ENCODE results near the gene MOCS1. TPM values are rescaled to one million over a fixed set of nuclear protein-coding genes. Genes with fewer than 3 reads are reported as not detected.

MOCS1 gene
- total RNA-seq, 1 donor from 2014 or later = 3.8 TPM

DNA sequence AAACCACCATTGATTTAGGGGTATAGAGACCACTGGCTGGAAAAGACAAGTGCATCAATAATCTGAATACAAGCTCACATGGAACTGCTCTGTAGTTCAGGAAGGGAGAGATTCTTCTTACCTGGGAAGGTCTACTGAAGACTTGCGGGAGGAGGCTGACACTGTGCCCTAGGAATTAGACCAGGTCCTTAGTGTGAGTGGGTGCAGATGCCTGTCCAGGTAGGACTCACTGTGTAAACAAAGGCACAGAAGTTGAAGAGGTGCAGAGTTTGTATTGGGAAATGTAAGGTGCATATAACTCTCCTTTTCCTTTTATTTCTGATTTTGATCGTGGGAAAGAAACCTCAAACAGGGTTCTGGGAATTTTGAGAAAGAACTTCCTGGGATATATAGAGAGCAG, 75.2 kb downstream of the MOCS1 start:
- TF ChIP-seq, protein P1, sequence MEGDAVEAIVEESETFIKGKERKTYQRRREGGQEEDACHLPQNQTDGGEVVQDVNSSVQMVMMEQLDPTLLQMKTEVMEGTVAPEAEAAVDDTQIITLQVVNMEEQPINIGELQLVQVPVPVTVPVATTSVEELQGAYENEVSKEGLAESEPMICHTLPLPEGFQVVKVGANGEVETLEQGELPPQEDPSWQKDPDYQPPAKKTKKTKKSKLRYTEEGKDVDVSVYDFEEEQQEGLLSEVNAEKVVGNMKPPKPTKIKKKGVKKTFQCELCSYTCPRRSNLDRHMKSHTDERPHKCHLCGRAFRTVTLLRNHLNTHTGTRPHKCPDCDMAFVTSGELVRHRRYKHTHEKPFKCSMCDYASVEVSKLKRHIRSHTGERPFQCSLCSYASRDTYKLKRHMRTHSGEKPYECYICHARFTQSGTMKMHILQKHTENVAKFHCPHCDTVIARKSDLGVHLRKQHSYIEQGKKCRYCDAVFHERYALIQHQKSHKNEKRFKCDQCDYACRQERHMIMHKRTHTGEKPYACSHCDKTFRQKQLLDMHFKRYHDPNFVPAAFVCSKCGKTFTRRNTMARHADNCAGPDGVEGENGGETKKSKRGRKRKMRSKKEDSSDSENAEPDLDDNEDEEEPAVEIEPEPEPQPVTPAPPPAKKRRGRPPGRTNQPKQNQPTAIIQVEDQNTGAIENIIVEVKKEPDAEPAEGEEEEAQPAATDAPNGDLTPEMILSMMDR (IDR thresholded peaks at IDR 0.05; ENCODE audit: unreplicated experiment) = no peak
- H3K27ac Mint-ChIP-seq = no peak overlapping the region
- peaks cover 7% of the 10 kb centered on the region for H3K36me3 Mint-ChIP-seq
- peaks cover 4% of the 10 kb centered on the region for H3K27me3 Mint-ChIP-seq (ENCODE audit: low read depth)
- H3K4me1 Mint-ChIP-seq = no peaks in the 10 kb centered on the region
- H3K4me3 Mint-ChIP-seq = no peak overlapping the region
- H3K9me3 Mint-ChIP-seq = no peaks in the 10 kb centered on the region
- no peak for DNase-seq (ENCODE audit: low spot score in 2 of 2, unreplicated experiment in 2 of 2)

DNA sequence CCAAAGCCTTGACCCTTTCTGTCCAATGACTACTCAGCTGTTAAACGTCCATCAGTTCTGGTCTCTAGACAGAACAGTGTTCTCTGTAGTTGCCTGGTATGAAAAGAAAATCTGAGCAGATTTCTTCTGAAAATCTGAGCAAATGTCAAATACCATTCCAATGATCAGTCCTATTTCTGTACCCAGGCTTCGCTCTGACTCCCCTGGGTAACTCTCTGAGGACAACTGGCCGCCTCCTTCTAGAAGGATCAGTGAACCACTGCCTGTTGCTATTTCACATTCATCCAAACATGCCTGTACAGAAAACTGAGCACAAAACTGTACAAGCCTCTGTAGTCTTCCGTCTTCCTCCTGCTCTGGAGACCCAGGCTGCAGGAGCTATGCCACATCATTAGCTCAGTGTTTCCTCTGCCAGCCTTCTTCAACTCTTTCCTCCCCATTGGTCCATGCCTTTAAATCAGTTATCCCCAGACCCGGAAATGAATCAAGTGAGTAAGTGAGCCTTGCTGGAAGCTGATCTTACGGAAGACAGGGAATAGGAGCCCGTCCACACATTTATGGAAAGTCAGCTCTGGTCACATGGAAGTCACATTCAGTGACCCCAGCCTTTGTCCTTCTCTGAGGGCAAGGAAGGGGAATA, 78.8 kb downstream of the MOCS1 start:
- Mint-ChIP-seq H3K27ac (no peak overlapping the region), H3K4me1 (peaks cover 6% of the 10 kb centered on the region), H3K9me3 (no peaks in the 10 kb centered on the region), H3K27me3 (ENCODE audit: low read depth) (peaks cover 9% of the 10 kb centered on the region), H3K4me3 (no peak overlapping the region), H3K36me3 (peaks cover 2% of the 10 kb centered on the region)
- no peak for DNase-seq (ENCODE audit: low spot score in 2 of 2, unreplicated experiment in 2 of 2)
- TF ChIP-seq, protein P1 (IDR thresholded peaks at IDR 0.05; ENCODE audit: unreplicated experiment) = no peak

Other genes starting within 250 kb of the MOCS1 start
- gene KIF6, start 209.1 kb downstream of the MOCS1 start, total RNA-seq = 1.2 to 1.4 TPM (median 1.3 TPM) in 3 replicates
- gene DAAM2, start 142.1 kb downstream of the MOCS1 start, total RNA-seq = 13.3 to 15.2 TPM (median 13.7 TPM) in 3 replicates

Data from mesothelial cell of epicardium (in vitro differentiated cells).